Upper lobe of left lung (tissue), 4 donors: ENCODE measurements around the gene CYP2F1.

Source experiments
- POLR2A ChIP-seq, 4 donors: fragments of 450-650 bp; IDR thresholded peaks; one replicate each; pipeline ENCODE4 v1.5.1; 2016 to 2017; ENCODE audit warnings: antibody characterized with exemption in 4 of 4, mild to moderate bottlenecking in 2 of 4
- POLR2AphosphoS5 ChIP-seq, 2 donors: sonication (generic); formaldehyde crosslinking; IDR thresholded peaks; one replicate each; pipeline ENCODE4 v1.5.1; 2017; ENCODE audit warnings: antibody characterized with exemption in 2 of 2
- TF ChIP-seq, protein P1 (sequence below), 6 experiments: fragments of 450-650 bp in 4 of 6; fragments of 200-600 bp in 2 of 6; sonication (generic) in 2 of 6; IDR thresholded peaks; one replicate each; pipeline ENCODE4 v1.5.1; 2016 to 2019; ENCODE audit warnings: antibody characterized with exemption in 6 of 6

DNA sequence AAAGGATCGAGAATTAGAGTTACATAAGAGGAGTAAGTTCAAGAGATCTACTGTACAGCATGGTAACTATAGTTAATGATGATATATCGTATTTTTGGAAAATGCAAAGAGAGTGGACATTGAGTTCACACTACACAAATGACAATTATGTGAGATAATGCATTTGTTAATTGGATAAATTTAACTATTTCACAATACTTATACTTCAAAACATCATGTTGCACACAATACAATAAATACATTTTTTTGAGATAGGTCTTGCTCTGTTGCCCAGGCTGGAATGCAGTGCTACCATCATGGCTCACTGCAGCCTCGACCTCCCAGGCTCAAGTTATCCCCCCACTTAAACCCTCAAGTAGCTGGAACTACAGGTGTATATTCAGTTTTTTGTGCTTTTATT is 8.1 kb upstream of the CYP2F1 start:
- TF ChIP-seq, protein P1, sequence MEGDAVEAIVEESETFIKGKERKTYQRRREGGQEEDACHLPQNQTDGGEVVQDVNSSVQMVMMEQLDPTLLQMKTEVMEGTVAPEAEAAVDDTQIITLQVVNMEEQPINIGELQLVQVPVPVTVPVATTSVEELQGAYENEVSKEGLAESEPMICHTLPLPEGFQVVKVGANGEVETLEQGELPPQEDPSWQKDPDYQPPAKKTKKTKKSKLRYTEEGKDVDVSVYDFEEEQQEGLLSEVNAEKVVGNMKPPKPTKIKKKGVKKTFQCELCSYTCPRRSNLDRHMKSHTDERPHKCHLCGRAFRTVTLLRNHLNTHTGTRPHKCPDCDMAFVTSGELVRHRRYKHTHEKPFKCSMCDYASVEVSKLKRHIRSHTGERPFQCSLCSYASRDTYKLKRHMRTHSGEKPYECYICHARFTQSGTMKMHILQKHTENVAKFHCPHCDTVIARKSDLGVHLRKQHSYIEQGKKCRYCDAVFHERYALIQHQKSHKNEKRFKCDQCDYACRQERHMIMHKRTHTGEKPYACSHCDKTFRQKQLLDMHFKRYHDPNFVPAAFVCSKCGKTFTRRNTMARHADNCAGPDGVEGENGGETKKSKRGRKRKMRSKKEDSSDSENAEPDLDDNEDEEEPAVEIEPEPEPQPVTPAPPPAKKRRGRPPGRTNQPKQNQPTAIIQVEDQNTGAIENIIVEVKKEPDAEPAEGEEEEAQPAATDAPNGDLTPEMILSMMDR (IDR thresholded peaks at IDR 0.05) = no peak
- TF ChIP-seq POLR2A (IDR thresholded peaks at IDR 0.05) (no peak), POLR2AphosphoS5 (IDR thresholded peaks at IDR 0.05) (no peak)
